Spinal cord (tissue), 10 donors: ENCODE results near the gene SLK. TPM values are rescaled to one million over a fixed set of nuclear protein-coding genes. Genes with fewer than 3 reads are reported as not detected.

Source experiments
- DNase-seq, 6 donors: peaks; one replicate each; pipeline versions ENCODE4 v3.0.0 to v3.0.0-alpha.2; 2013 to 2015; ENCODE audit warnings: low spot score in 6 of 6, low read depth in 4 of 6
- H3K27ac ChIP-seq: one replicate; pipeline ENCODE4 v1.5.1; 2013; ENCODE audit warnings: low read depth, low read length, control low read depth
- H3K27me3 ChIP-seq: one replicate; pipeline ENCODE4 v1.6.1; 2013; ENCODE audit warnings: low read length; ENCODE audit not compliant: control insufficient read depth, insufficient read depth
- H3K36me3 ChIP-seq: one replicate; pipeline ENCODE4 v1.6.1; 2013; ENCODE audit warnings: low read length; ENCODE audit not compliant: control insufficient read depth, insufficient read depth
- H3K4me1 ChIP-seq: one replicate; pipeline ENCODE4 v1.6.1; 2013; ENCODE audit warnings: low read length; ENCODE audit not compliant: control insufficient read depth, insufficient read depth
- H3K4me3 ChIP-seq: one replicate; pipeline ENCODE4 v1.5.1; 2013; ENCODE audit warnings: low read depth, low read length, control low read depth
- H3K9me3 ChIP-seq: one replicate; pipeline ENCODE4 v1.6.1; 2013; ENCODE audit warnings: low read length; ENCODE audit not compliant: control insufficient read depth, insufficient read depth
- WGBS: methylation state at CpG from one replicate; pipeline ENCODE4 v1.1.5; 2013; ENCODE audit warnings: missing lambda C conversion rate; ENCODE audit not compliant: insufficient coverage; 5-methylcytosine and 5-hydroxymethylcytosine counted together
- polyA plus RNA-seq, 2 donors: library from polyadenylated mRNA; unstranded; fragments of 120-200 nt; gene quantifications; one replicate each; pipeline ENCODE4 v1.2.1, GENCODE V29; 2013; ENCODE audit not compliant: insufficient read length in 2 of 2
- total RNA-seq, 2 donors: library from RNA; depleted of rRNA in 1 of 2; stranded (reverse); fragments of 120-200 nt in 1 of 2; fragments of >200 nt in 1 of 2; gene quantifications; one replicate each; pipeline versions ENCODE4 v1.2.3 to v1.2.4, GENCODE V29; 2013 to 2014
- donor health status: healthy.

Gene SLK
- total and polyA plus RNA-seq, 4 donors, result 15.1 to 65.5 (median 37.6) TPM

- Histone ChIP-seq H3K9me3 (no peaks in the 10 kb centered on the region), H3K36me3 (peaks cover 9% of the 10 kb centered on the region), H3K27me3 (no peaks in the 10 kb centered on the region), H3K27ac (no peak overlapping the region), H3K4me1 (no peaks in the 10 kb centered on the region), H3K4me3 (no peak overlapping the region)
- WGBS, result no CpG with 5 or more reads among the region's 2 CpGs
- DNase-seq, result no peak
Observed at GRCh38 chr10:104026762-104027161, 59.8 kb downstream of the SLK start.

GRCh38 chr10:104028146-104028545 is 61.2 kb downstream of the SLK start:
- Histone ChIP-seq H3K27ac (no peak overlapping the region), H3K36me3 (no peaks in the 10 kb centered on the region), H3K9me3 (no peaks in the 10 kb centered on the region), H3K4me1 (peaks cover 8% of the 10 kb centered on the region), H3K27me3 (no peaks in the 10 kb centered on the region), H3K4me3 (no peak overlapping the region)
- DNase-seq, result peak in 3 of 6 donors; percentile 20 to 82 (median 51)
- no CpG with 5 or more reads among the region's 6 CpGs for WGBS

- Histone ChIP-seq H3K4me3 (no peak overlapping the region), H3K36me3 (no peaks in the 10 kb centered on the region), H3K27me3 (no peaks in the 10 kb centered on the region), H3K4me1 (peaks cover 8% of the 10 kb centered on the region), H3K27ac (no peak overlapping the region), H3K9me3 (no peaks in the 10 kb centered on the region)
- no peak for DNase-seq
- WGBS, result 61% methylated on average over 2 of the region's 4 CpGs
Observed at GRCh38 chr10:104028823-104029520, 62.0 kb downstream of the SLK start.

- Histone ChIP-seq H3K27ac (no peak overlapping the region), H3K4me1 (peaks cover 8% of the 10 kb centered on the region), H3K9me3 (no peaks in the 10 kb centered on the region), H3K36me3 (no peaks in the 10 kb centered on the region), H3K27me3 (no peaks in the 10 kb centered on the region), H3K4me3 (no peak overlapping the region)
- DNase-seq, result no peak
- WGBS, result 69% methylated on average over 3 of the region's 6 CpGs
Observed at GRCh38 chr10:104029521-104029860, 62.6 kb downstream of the SLK start.

- H3K27me3 ChIP-seq, result no peaks in the 10 kb centered on the region
- peaks cover 3% of the 10 kb centered on the region for H3K36me3 ChIP-seq
- no CpG with 5 or more reads among the region's 2 CpGs for WGBS
- H3K4me3 ChIP-seq, result no peak overlapping the region
- DNase-seq, result no peak
- no peaks in the 10 kb centered on the region for H3K9me3 ChIP-seq
- peaks cover 9% of the 10 kb centered on the region for H3K4me1 ChIP-seq
- no peak overlapping the region for H3K27ac ChIP-seq
Observed at GRCh38 chr10:104031631-104032030, 64.7 kb downstream of the SLK start.

- Histone ChIP-seq H3K9me3 (no peaks in the 10 kb centered on the region), H3K4me3 (no peak overlapping the region), H3K27ac (no peak overlapping the region), H3K36me3 (peaks cover 3% of the 10 kb centered on the region), H3K27me3 (no peaks in the 10 kb centered on the region), H3K4me1 (peaks cover 10% of the 10 kb centered on the region)
- WGBS, result 48% methylated on average over 4 of the region's 7 CpGs
- DNase-seq, result peak in 3 of 6 donors; percentile 14 to 75 (median 53)
Observed at GRCh38 chr10:104032144-104032775, 65.3 kb downstream of the SLK start.

GRCh38 chr10:104033401-104033930 is 66.5 kb downstream of the SLK start:
- 69% methylated on average over 11 of the region's 12 CpGs for WGBS
- H3K27ac ChIP-seq, result no peak overlapping the region
- no peaks in the 10 kb centered on the region for H3K27me3 ChIP-seq
- H3K4me3 ChIP-seq, result no peak overlapping the region
- peaks cover 10% of the 10 kb centered on the region for H3K4me1 ChIP-seq
- H3K9me3 ChIP-seq, result no peaks in the 10 kb centered on the region
- no peak for DNase-seq
- H3K36me3 ChIP-seq, result peaks cover 3% of the 10 kb centered on the region

GRCh38 chr10:104033966-104034365 is 67.0 kb downstream of the SLK start:
- DNase-seq, result no peak
- Histone ChIP-seq H3K36me3 (peaks cover 3% of the 10 kb centered on the region), H3K4me1 (peaks cover 10% of the 10 kb centered on the region), H3K4me3 (no peak overlapping the region), H3K9me3 (no peaks in the 10 kb centered on the region), H3K27ac (no peak overlapping the region), H3K27me3 (no peaks in the 10 kb centered on the region)
- 81% methylated on average over 11 of the region's 11 CpGs for WGBS

- no peak for DNase-seq
- no peak overlapping the region for H3K27ac ChIP-seq
- WGBS, result 62% methylated on average over 23 of the region's 23 CpGs
Observed at GRCh38 chr10:104034401-104035193, 67.7 kb downstream of the SLK start.

More at GRCh38 chr10:104034401-104035193, 67.7 kb downstream of the SLK start:
- no peaks in the 10 kb centered on the region for H3K27me3 ChIP-seq
- peaks cover 10% of the 10 kb centered on the region for H3K4me1 ChIP-seq
- no peaks in the 10 kb centered on the region for H3K9me3 ChIP-seq
- peaks cover 3% of the 10 kb centered on the region for H3K36me3 ChIP-seq
- H3K4me3 ChIP-seq, result no peak overlapping the region
